ENCODE data around the gene PDSS2.

DNA sequence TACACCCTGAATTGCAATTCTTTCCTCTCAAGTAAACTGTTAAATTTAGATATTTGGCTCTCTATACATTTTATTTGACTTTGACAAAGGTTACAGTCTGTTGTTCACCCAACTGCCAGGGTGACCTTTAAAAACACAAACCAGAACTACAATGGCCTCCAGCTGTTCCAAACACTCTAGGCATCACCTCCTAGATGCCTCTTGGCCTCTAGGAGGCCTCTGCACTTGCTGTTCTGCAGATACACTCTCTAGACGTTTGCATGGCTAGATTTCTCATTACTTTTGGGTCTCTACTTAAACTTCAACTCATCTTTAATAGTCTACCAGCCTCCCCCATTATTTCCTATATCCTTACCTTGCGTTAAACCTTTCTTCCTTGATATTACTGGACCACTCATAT lies 241.2 kb downstream of the PDSS2 start:
- TF ChIP-seq, protein P1, sequence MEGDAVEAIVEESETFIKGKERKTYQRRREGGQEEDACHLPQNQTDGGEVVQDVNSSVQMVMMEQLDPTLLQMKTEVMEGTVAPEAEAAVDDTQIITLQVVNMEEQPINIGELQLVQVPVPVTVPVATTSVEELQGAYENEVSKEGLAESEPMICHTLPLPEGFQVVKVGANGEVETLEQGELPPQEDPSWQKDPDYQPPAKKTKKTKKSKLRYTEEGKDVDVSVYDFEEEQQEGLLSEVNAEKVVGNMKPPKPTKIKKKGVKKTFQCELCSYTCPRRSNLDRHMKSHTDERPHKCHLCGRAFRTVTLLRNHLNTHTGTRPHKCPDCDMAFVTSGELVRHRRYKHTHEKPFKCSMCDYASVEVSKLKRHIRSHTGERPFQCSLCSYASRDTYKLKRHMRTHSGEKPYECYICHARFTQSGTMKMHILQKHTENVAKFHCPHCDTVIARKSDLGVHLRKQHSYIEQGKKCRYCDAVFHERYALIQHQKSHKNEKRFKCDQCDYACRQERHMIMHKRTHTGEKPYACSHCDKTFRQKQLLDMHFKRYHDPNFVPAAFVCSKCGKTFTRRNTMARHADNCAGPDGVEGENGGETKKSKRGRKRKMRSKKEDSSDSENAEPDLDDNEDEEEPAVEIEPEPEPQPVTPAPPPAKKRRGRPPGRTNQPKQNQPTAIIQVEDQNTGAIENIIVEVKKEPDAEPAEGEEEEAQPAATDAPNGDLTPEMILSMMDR (IDR thresholded peaks at IDR 0.05) = no peak
- TF ChIP-seq POLR2A (IDR thresholded peaks at IDR 0.05) = no peak

All from testis (tissue), 2 donors.